Urinary bladder (tissue), 4 donors: Measurements from ENCODE around the gene PTS. TPM values are rescaled to one million over a fixed set of nuclear protein-coding genes. Genes with fewer than 3 reads are reported as not detected.

Source experiments
- DNase-seq: peaks from one replicate; pipeline ENCODE4 v3.0.0-alpha.2; 2015; ENCODE audit errors: extremely low spot score
- H3K27ac ChIP-seq: one replicate; pipeline ENCODE4 v1.5.1; 2013; ENCODE audit warnings: low read depth, mild to moderate bottlenecking, moderate library complexity
- H3K36me3 ChIP-seq: one replicate; pipeline ENCODE4 v1.6.1; 2013; ENCODE audit warnings: mild to moderate bottlenecking, moderate library complexity; ENCODE audit not compliant: insufficient read depth
- H3K4me1 ChIP-seq: one replicate; pipeline ENCODE4 v1.6.1; 2013; ENCODE audit warnings: mild to moderate bottlenecking, moderate library complexity; ENCODE audit not compliant: insufficient read depth
- H3K4me3 ChIP-seq: one replicate; pipeline ENCODE4 v1.5.1; 2013; ENCODE audit warnings: low read depth, low read length
- WGBS: extraction: QIAGEN DNeasy Blood & Tissue Kit; methylation state at CpG from one replicate; pipeline ENCODE4 v1.1.7; 2013; 5-methylcytosine and 5-hydroxymethylcytosine counted together
- polyA plus RNA-seq: library from polyadenylated mRNA; stranded (reverse); fragments of 200-250 nt; gene quantifications from one replicate; pipeline ENCODE4 v1.2.3, GENCODE V29; 2013
- total RNA-seq: library from RNA; depleted of rRNA; stranded (reverse); fragments of >200 nt; gene quantifications from one replicate; pipeline ENCODE4 v1.2.3, GENCODE V29; 2014
- donor health status: healthy with polysubstance abuse.
- donor health status: healthy.

The PTS gene
- total and polyA plus RNA-seq, 2 donors = 26.5 to 38.7 TPM

DNA sequence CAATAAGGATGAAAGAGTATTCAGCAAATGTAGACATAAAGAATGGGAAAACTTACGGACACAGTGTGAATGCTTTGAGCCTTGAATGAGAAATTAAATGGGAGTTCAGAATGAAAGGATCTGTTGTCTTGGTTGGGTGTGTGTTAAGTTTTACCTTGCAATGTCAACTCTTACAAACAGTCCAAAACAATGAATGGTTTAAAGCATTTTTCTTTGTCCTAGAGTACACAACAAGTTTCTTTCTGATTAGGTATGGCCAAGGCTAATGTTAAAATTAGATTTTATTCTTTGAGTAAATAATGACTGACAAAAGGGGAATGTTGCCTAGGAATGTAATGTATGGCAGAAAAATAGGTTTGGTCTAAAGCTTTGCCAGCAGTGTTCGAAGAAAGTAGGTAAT lies 2.5 kb downstream of the PTS start:
- Histone ChIP-seq H3K36me3 (no peaks in the 10 kb centered on the region), H3K27ac (no peak overlapping the region), H3K4me3 (no peak overlapping the region), H3K4me1 (no peaks in the 10 kb centered on the region)
- DNase-seq = no peak
- 93% methylated on average over 2 of the region's 2 CpGs for WGBS

DNA sequence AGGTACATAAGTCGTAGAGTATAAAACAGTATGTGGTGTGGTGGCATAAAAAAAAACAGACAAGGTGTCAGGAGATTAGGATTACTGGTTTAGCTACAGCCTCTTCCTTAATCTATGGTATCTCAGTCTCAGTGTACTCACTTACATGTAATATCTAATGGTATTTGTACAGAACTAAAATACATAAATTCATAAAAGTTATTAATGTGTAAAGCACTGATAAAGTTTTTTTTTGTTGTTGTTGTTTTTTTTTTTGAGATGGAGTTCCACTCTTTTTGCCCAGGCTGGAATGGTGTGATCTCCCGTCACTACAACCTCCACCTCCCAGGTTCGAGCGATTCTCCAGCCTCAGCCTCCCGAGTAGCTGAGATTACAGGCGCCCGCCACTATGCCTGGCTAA lies 2.9 kb downstream of the PTS start:
- 90% methylated on average over 7 of the region's 7 CpGs for WGBS
- no peak overlapping the region for H3K4me3 ChIP-seq
- no peak for DNase-seq
- no peaks in the 10 kb centered on the region for H3K36me3 ChIP-seq
- H3K4me1 ChIP-seq = no peaks in the 10 kb centered on the region
- no peak overlapping the region for H3K27ac ChIP-seq

DNA sequence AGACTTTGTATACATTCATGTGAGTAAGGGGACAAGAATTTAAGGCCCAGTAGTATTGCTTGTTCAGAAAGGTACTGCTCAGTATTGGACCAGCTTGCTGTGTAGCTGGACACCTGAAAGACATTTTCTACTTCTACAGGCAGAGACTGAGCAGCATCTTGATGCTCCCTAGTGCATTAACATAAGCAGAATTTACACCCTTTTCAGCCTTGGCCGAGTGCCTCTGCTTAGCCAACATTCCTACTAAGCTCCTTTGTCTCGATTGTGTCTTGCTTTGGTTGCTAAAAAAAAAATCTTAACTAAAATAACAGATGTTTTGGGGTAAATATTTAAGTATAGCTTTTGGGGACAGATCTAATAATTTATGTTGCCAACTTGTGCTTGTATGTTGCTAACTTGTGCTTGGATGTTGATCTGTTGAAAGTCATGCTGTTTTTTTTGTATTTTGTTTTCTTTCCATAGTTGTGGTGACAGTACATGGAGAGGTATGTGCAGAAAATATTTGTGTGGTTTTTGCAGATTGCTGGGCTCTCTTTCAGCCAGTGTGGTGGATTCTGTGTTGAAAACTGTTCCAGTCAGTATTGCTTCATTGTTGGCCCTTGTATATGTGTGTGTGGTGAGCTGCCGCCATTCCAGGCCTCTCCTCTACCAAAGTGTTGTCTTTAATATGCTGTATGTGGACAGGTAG lies 3.7 kb downstream of the PTS start:
- no peaks in the 10 kb centered on the region for H3K4me1 ChIP-seq
- no peak overlapping the region for H3K4me3 ChIP-seq
- no peak for DNase-seq
- WGBS = 42% methylated on average over 3 of the region's 3 CpGs
- H3K36me3 ChIP-seq = no peaks in the 10 kb centered on the region
- no peak overlapping the region for H3K27ac ChIP-seq

DNA sequence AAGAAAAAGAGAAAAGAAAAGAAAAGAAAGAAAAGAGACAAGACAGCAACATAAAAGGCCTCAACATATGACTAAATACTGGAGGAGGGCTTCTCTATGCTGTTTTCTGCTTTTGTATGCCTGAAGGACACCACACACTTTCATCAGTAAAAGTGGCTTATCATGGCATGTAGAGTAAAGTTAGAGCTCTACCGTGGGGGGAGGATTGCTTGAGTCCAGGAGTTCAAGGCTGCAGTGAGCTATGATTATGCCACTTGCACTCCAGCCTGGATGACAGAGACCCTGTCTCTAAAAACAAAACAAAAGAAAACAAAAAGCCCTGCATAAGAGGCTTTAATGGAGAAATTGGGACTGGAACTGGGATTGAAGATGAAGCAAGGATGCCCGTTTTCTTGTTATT lies 5.7 kb downstream of the PTS start:
- H3K4me3 ChIP-seq = no peak overlapping the region
- H3K4me1 ChIP-seq = no peaks in the 10 kb centered on the region
- no peak for DNase-seq
- H3K36me3 ChIP-seq = no peaks in the 10 kb centered on the region
- 73% methylated on average over 2 of the region's 2 CpGs for WGBS
- H3K27ac ChIP-seq = no peak overlapping the region

DNA sequence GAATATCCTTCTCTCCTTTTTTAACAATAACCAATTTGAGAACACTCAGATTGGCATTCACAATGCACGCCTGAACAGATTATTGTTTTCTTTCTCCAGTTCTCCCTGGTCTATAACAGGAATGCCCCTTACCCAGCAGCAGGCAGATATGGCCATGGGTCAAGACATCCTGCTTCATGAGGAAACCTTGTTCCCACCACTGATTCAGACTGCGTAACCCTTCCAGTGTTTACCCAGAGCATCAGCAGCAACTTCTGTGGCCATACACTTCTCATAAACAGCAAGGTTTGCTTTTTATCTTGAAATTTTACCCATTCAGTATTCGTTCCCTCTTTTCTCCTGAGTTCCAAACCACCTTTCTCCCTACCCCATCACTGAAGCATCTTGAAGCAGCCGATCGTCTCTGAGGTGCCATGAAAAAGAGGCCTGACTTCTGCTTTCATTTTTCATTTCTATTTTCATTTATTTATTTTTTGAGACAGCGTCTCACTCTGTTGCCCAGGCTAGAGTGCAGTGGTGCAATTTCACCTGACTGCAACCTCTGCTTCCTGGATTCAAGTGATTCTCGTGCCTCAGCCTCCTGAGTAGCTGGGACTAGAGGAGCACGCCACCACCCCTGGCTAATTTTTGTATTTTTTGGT lies 9.6 kb downstream of the PTS start:
- DNase-seq = no peak
- Histone ChIP-seq H3K27ac (no peak overlapping the region), H3K36me3 (peaks cover 2% of the 10 kb centered on the region), H3K4me1 (peaks cover 2% of the 10 kb centered on the region), H3K4me3 (no peak overlapping the region)
- WGBS = 95% methylated on average over 8 of the region's 8 CpGs

DNA sequence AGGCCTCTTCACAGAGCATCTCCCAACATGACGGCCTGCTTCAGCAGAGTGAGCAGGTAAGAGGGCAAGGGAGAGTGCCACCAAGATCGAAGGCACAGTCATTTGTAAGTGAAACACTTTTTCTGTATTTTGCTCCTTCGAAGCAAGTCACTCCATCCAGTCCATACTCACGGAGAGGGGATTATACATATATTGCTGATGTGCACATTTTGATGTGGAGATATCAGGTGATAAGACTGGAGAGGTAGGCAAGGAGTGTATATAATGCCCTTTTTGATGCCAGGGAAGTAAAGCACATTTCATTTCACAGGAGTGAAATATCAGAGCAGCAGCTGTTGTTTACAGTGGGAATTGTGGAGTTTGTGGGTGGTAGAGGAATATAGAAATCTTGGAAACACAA lies 11.2 kb downstream of the PTS start:
- peaks cover 2% of the 10 kb centered on the region for H3K4me1 ChIP-seq
- no peak for DNase-seq
- peaks cover 2% of the 10 kb centered on the region for H3K36me3 ChIP-seq
- no peak overlapping the region for H3K4me3 ChIP-seq
- WGBS = 95% methylated on average over 4 of the region's 4 CpGs
- no peak overlapping the region for H3K27ac ChIP-seq

DNA sequence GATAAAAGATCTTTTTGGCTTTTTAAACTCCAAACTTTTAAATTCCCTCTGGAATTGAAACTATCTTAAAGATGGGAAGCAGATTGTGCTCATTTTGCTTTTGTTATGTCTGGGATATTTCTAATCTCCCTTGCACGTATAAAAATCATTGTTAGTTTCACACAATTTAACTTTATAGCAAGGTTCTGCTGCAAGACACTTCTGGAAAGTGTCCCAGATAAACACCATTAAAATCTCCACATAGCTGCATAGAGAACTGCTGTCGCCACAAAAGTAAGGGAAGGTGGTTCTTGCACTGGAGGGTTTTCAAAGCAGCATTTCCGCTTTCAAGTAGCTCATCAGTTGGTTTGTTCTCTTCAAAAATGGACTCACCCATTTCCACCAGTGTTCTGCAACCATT lies 11.8 kb downstream of the PTS start:
- Histone ChIP-seq H3K4me3 (no peak overlapping the region), H3K36me3 (peaks cover 2% of the 10 kb centered on the region), H3K27ac (no peak overlapping the region)

DNA sequence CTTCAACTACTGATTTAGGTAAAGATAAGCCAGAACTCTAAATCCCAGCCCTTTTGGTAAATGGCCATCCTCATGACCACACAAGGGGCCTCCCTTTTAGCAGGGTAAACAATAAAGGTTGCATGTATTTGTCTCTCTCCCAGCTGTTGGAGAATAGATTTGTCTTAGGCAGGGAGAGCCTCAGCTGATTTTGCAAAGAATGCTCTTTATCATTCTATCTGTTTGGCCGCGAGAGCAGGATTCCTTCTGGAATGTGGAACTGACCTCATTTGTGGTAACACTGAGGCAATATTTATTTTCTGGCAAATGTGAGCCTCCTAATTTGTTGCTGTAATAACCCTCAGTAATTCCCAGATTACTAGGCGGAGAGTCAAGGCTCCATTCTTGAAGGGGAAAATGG lies 15.3 kb downstream of the PTS start:
- H3K4me1 ChIP-seq = peaks cover 2% of the 10 kb centered on the region
- no peak for DNase-seq
- H3K27ac ChIP-seq = no peak overlapping the region
- no peak overlapping the region for H3K4me3 ChIP-seq
- WGBS = 38% methylated on average over 3 of the region's 3 CpGs
- H3K36me3 ChIP-seq = peaks cover 2% of the 10 kb centered on the region

More for the DNA sequence above, 11.8 kb downstream of the PTS start:
- no peak for DNase-seq
- 66% methylated on average over 3 of the region's 3 CpGs for WGBS
- H3K4me1 ChIP-seq = peaks cover 2% of the 10 kb centered on the region

DNA sequence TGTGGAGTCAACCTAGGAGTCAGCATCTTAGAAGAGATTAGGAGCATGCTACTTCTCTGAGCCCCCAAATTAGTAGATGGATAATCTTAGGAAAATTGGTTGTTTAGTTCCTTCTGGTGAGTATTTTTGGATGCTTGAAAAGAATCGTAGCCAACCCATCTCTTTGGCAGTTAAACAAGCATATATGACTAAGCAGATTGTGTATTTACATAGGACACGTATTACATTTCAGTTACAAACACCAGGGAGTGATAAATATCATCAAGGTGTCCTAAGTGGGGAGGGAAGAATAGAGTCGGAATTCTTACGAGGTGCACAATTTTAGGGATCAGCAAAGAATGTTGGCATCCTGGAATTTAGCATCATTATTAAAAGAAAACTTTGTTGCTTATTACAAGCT lies 21.0 kb downstream of the PTS start:
- Histone ChIP-seq H3K4me1 (no peaks in the 10 kb centered on the region), H3K27ac (no peak overlapping the region), H3K36me3 (no peaks in the 10 kb centered on the region), H3K4me3 (no peak overlapping the region)
- DNase-seq = no peak
- WGBS = 49% methylated on average over 4 of the region's 4 CpGs

DNA sequence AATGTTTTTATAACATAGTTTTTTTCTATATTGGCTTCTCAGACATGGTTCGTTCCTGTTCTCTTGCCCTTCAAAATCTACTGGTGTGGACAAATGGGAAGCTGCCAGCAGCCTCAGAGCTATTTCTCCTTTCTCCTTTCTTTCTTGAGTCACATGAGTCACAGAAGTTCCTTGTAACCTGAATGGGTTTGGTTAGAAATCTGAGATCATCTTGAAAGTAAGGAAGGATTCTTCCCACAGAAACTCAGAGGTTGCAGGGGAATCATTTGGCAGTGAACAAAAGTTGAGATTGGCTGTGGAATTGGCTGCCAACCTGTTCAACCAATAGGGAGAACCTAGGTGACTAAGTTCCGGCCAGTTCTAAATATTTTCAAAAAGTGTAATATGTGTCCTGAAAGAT lies 22.0 kb downstream of the PTS start:
- Histone ChIP-seq H3K4me1 (no peaks in the 10 kb centered on the region), H3K27ac (no peak overlapping the region)
- 89% methylated on average over 2 of the region's 2 CpGs for WGBS

DNA sequence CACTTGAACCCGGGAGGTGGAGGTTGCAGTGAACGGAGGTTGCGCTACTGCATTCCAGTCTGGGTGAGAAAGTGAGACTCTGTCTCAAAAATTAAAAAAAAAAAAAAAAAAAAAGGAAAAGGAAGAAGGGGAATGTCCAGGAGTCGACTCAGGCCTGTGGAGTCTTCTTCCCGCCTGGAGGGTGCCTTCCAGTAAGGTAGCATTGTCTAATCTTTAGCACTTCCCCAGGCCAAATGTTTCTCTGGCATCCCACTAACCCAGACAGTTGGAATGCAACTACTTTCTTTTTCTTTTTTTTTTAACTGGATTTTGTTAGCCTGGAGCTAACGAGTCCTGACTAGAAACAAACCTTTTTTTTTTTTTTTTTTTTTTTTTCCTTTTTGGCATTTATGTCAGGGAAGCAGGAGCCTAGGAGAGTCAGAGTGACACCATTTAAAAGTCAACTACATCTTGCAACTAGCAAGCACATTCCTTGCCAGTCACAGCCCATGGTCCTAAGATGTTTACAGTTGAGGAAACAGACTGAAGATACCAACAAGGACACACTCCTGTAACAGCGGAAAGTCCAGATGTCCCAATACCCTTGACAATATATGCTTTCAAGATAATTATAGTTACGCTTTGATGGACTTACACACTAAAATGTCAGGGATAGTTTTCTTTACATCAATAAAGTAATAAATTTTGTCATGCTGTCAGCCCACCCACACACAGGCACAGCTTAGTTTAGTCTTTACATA lies 23.8 kb downstream of the PTS start:
- DNase-seq = no peak

More for the DNA sequence above, 22.0 kb downstream of the PTS start:
- no peak overlapping the region for H3K4me3 ChIP-seq
- H3K36me3 ChIP-seq = no peaks in the 10 kb centered on the region
- DNase-seq = no peak

DNA sequence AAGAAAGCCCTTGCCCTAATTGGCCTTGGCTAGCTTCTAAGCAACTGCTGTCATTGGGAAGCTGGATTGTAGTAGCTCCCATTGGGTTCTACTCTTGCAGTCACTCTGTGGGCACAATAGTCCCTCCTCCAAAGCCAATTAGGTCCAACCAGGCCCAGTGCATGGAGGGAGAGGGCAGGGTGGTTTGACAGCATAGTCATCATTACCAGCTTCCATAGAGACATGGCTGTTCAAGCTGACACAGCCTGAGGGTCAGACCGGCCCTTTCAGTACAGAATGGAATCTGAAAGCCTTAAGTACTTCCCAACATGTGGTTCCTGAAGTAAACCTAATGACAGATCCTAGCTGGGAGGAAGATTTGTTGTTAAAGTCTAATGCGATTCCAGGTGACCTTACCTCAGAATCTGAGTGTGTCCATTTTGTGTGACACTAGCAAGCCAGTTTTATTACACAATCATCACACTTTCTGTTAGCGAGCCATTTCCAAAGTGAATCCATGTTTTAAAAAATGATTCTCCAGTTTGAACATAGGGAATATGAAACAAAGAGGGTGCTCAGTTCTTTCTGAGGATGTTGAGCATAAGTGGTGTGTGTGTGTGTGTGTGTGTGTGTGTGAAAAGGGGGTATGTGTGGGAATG lies 27.5 kb downstream of the PTS start:
- DNase-seq = no peak

More for the DNA sequence above, 23.8 kb downstream of the PTS start:
- no peaks in the 10 kb centered on the region for H3K4me1 ChIP-seq
- H3K4me3 ChIP-seq = no peak overlapping the region
- no peak overlapping the region for H3K27ac ChIP-seq
- WGBS = 73% methylated on average over 8 of the region's 8 CpGs
- no peaks in the 10 kb centered on the region for H3K36me3 ChIP-seq

DNA sequence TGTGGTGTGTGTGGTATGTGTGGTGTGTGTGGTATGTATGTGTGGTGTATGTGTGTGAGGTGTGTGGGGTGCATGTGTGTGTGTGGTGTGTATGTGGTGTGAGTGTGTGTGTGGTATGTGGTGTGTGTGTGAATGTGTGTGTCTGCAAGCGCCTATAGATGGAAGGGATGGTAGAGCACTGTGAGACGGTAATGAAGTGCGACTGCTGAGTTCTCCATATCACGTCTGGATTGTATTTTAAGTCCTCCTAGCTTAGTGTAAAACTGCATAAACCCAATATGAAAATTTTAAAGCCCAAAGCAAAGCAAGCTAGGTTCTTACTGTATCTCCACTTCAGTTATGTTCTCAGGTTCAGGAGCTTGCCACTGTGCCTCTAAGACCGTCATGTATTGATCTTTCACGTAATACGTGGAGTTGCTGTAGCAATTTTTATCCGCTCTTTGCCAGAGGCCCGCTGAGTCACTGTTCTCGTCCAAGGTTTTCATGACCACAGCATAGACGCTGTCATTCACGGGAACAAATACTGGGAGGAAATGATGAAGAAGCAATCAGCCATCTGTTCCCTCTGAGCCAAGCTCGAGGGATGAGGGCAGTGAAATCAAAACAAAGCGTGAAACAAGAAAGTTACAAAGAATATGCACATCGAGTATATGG lies 29.0 kb downstream of the PTS start:
- DNase-seq = no peak
- 69% methylated on average over 15 of the region's 15 CpGs for WGBS

More for the DNA sequence above, 27.5 kb downstream of the PTS start:
- H3K27ac ChIP-seq = no peak overlapping the region
- no peaks in the 10 kb centered on the region for H3K4me1 ChIP-seq
- H3K4me3 ChIP-seq = no peak overlapping the region
- H3K36me3 ChIP-seq = no peaks in the 10 kb centered on the region
- WGBS = 97% methylated on average over 3 of the region's 3 CpGs

More for the DNA sequence above, 29.0 kb downstream of the PTS start:
- Histone ChIP-seq H3K4me3 (no peak overlapping the region), H3K27ac (no peak overlapping the region), H3K4me1 (no peaks in the 10 kb centered on the region), H3K36me3 (no peaks in the 10 kb centered on the region)
